Transverse colon (tissue), 3 donors: Measurements from ENCODE around the gene ZNF451.

Experiments
- EP300 ChIP-seq: sonication (generic); formaldehyde crosslinking; IDR thresholded peaks from one replicate; pipeline ENCODE4 v1.6.1; 2017; ENCODE audit warnings: antibody characterized with exemption, low read depth
- POLR2A ChIP-seq: fragments of 450-650 bp; IDR thresholded peaks from one replicate; pipeline ENCODE4 v1.6.1; 2016; ENCODE audit warnings: antibody characterized with exemption, mild to moderate bottlenecking, moderate library complexity
- TF ChIP-seq, protein P1 (sequence below), 5 experiments: fragments of 200-600 bp in 3 of 5; fragments of 450-650 bp in 2 of 5; sonication (generic) in 3 of 5; IDR thresholded peaks; 1 replicate in 2 of 5; 2 replicates in 3 of 5; pipeline ENCODE4 v1.5.1; 2016 to 2017; ENCODE audit warnings: antibody characterized with exemption in 5 of 5, inconsistent platforms in 3 of 5, mild to moderate bottlenecking in 2 of 5, moderate library complexity in 1 of 5

DNA sequence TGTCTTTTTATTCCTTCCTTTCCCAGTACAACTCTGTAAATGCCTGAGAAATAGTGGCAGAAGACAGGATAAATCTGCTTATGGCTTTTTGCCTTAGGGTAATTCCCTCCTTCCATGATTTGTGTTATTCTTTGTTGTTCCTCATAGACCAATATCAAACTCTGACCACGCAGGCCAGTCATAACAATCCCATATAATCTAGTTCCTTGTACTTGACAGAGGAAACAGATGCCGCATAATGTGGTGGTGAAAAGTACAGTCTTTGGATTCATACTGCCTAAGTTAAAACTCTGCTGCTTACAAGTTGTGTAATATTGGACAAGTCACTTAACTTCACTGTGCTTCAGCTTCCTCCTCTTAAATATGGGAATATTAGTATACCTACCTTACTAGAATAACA, 74.0 kb downstream of the ZNF451 start:
- TF ChIP-seq, protein P1, sequence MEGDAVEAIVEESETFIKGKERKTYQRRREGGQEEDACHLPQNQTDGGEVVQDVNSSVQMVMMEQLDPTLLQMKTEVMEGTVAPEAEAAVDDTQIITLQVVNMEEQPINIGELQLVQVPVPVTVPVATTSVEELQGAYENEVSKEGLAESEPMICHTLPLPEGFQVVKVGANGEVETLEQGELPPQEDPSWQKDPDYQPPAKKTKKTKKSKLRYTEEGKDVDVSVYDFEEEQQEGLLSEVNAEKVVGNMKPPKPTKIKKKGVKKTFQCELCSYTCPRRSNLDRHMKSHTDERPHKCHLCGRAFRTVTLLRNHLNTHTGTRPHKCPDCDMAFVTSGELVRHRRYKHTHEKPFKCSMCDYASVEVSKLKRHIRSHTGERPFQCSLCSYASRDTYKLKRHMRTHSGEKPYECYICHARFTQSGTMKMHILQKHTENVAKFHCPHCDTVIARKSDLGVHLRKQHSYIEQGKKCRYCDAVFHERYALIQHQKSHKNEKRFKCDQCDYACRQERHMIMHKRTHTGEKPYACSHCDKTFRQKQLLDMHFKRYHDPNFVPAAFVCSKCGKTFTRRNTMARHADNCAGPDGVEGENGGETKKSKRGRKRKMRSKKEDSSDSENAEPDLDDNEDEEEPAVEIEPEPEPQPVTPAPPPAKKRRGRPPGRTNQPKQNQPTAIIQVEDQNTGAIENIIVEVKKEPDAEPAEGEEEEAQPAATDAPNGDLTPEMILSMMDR (IDR thresholded peaks at IDR 0.05) = no peak
- TF ChIP-seq POLR2A = no peak
- TF ChIP-seq EP300 = no peak
